Hepatocyte (in vitro differentiated cells): ENCODE results near the gene CD19.

ENCODE experiments used
- CTCF ChIP-seq: fragments of 200-600 bp; sonication (generic); IDR thresholded peaks from 2 replicates; pipeline ENCODE4 v1.5.1; 2016; ENCODE audit warnings: antibody characterized with exemption, mild to moderate bottlenecking; ENCODE audit not compliant: poor library complexity
- EZH2 ChIP-seq: fragments of 200-600 bp; sonication (generic); IDR thresholded peaks from 2 replicates; pipeline ENCODE4 v1.6.1; 2016; ENCODE audit warnings: antibody characterized with exemption, mild to moderate bottlenecking, borderline replicate concordance
- EZH2phosphoT487 ChIP-seq: fragments of 200-600 bp; sonication (generic); IDR thresholded peaks from one replicate; pipeline ENCODE4 v1.6.1; 2018; ENCODE audit warnings: antibody characterized with exemption, mild to moderate bottlenecking, low read depth, moderate library complexity; ENCODE audit not compliant: unreplicated experiment, severe bottlenecking

- TF ChIP-seq CTCF (no peak), EZH2 (no peak), EZH2phosphoT487 (no peak)
These were observed 31.2 kb upstream of the CD19 start for GRCh38 chr16:28900601-28901000.
